Measurements from ENCODE around the gene MRM2. TPM values are rescaled to one million over a fixed set of nuclear protein-coding genes. Genes with fewer than 3 reads are reported as not detected.

The MRM2 gene
- total RNA-seq, 1 experiment from 2014 or later: 38.9 TPM

- no peak for TF ChIP-seq AR (CRISPR knock-in tag; IDR thresholded peaks at IDR 0.05)
- 0 out of 2 replicates have a peak, but pooled peaks have one; percentile 30 for TF ChIP-seq CREB1 (CRISPR knock-in tag; IDR thresholded peaks at IDR 0.05)
- 0 out of 2 replicates have a peak, but pooled peaks have one; percentile 33 for TF ChIP-seq TCF7 (CRISPR knock-in tag; IDR thresholded peaks at IDR 0.05; ENCODE audit: low read depth)
- TF ChIP-seq FOXP4 (CRISPR knock-in tag; IDR thresholded peaks at IDR 0.05): peak; percentile 74
- TF ChIP-seq EMX1 (CRISPR knock-in tag; IDR thresholded peaks at IDR 0.05): no peak
- TF ChIP-seq NR1H2 (CRISPR knock-in tag; IDR thresholded peaks at IDR 0.05): no peak
- peak; percentile 27; the same call in 1 of the 2 replicates for TF ChIP-seq ZNF317 (CRISPR knock-in tag; IDR thresholded peaks at IDR 0.05; ENCODE audit: borderline replicate concordance, low read depth)
- no peak for TF ChIP-seq MXD4 (CRISPR knock-in tag; IDR thresholded peaks at IDR 0.05; ENCODE audit: borderline replicate concordance)
- TF ChIP-seq ZNF416 (CRISPR knock-in tag; IDR thresholded peaks at IDR 0.05): no peak
- no peak for TF ChIP-seq MLX (CRISPR knock-in tag; IDR thresholded peaks at IDR 0.05)
- no peak for TF ChIP-seq ZNF512 (CRISPR knock-in tag; IDR thresholded peaks at IDR 0.05; ENCODE audit: borderline replicate concordance)
- TF ChIP-seq TEAD1 (CRISPR knock-in tag; IDR thresholded peaks at IDR 0.05): peak; percentile 90; the same call in 1 of the 2 replicates
- TF ChIP-seq ATF2 (CRISPR knock-in tag; IDR thresholded peaks at IDR 0.05; ENCODE audit: borderline replicate concordance, low read depth): no peak
- no peak for TF ChIP-seq GTF2I (CRISPR knock-in tag; conservative IDR thresholded peaks at IDR 0.05)
- 0 out of 2 replicates have a peak, but pooled peaks have one; percentile 60 for TF ChIP-seq ZNF138 (CRISPR knock-in tag; conservative IDR thresholded peaks at IDR 0.05)
- no peak for TF ChIP-seq RORB (CRISPR knock-in tag; IDR thresholded peaks at IDR 0.05)
- peak; percentile 87 for TF ChIP-seq GABPB1 (CRISPR knock-in tag; IDR thresholded peaks at IDR 0.05)
- no peak for TF ChIP-seq ZNF425 (CRISPR knock-in tag; conservative IDR thresholded peaks at IDR 0.05)
These were observed at the start of gene MRM2, which contains the start of gene NUDT1 (continued) for GRCh38 chr7:2241580-2242540.

All from WTC11 (cell line).